SK-N-DZ (cell line): ENCODE results near the gene MBD6.

ENCODE experiments used
- DNase-seq: peaks from one replicate; pipeline ENCODE4 v3.0.0-alpha.2; 2015; ENCODE audit warnings: low spot score

Gene MBD6

DNA sequence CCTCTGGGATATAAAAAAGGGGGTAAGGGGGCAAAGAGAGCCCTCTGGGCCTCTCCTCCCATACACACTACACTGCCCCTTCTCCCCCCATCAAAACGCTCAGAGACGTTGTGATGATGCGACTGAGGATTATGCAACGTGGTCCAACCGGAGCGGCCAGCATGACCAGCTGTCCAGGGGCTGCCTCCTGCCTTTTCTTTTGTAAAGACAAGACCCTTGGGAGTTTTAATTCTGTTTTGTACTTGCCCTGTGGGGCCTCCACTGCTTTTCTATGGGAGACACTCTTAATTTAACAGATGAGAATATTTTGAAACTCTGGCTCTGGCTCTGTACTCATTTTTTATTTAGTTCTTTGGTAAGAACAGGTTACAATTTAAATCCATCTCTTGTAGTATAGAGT, 7.2 kb downstream of the MBD6 start:
- DNase-seq, result no peak

DNA sequence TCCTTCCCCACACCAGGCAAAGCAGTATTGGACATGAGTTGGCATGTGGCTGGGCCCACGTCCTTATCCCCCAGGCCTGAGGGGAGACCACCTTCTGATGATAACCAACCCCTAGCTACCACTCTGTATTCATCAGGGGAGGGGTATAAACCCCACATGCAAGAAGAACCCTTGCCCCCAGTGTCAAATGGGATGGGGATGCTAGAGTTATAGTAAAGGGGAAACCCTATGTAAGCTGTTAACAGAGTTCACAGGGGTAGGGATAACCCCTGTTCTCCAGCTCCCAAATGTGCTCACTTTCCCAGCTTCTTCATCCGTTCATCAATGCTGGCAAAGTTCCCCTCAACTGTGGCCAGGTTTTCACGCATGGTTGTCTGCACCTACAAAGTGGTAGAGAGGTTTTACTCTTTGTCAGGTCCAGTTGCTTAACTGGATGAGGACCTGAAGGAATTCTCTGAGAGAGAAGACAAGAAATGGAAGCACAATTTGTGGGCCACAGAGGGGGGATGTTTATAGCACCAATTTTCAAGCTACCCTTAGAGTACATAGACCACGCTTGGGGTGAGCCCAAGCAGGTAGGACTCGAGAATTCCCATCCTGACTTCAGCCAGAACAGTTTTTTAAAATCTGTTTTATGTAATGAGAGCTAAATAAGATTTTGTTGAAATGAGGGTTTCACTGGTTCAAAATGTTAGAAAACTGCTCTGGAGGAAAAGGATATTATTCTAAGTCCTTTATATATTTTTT, 7.9 kb downstream of the MBD6 start:
- DNase-seq, result no peak

DNA sequence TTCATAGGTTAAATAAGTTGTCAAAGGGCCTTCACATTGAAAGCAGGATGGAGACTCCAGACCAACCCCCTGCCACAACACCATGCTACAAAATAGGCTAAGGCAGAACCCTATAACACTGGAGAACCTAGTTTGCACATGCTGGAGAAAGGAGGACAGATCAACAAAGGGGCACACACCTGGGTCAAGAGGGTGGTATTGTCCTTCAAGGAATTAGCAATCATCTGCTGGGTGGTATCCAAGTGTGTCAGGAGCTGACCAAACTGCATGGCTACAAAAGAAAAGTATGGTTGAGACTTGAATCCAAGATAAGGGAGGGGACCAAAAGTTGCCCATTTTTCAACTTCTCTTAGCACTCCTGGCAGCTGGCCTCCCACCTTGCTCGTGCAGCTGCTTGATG, 9.2 kb downstream of the MBD6 start:
- DNase-seq, result no peak

DNA sequence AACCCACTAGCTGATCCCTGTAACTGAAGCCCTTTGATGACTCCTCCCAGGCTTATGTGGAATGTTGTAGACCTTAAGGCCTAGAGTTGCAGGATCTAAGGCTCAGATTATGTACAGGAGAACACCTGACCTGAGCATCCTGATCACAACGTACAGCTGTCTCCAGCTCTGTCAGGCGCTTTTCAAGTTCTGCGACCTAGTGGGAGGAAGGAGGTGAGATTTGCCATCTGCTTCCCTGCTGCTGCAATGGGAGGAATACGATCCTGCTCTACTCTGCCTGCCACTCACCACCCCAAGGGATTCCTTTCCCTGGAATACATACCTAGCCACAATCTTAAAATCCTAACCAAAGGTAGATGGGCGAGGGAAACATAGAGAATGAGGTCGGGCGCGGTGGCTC, 10.5 kb downstream of the MBD6 start:
- DNase-seq, result no peak

DNA sequence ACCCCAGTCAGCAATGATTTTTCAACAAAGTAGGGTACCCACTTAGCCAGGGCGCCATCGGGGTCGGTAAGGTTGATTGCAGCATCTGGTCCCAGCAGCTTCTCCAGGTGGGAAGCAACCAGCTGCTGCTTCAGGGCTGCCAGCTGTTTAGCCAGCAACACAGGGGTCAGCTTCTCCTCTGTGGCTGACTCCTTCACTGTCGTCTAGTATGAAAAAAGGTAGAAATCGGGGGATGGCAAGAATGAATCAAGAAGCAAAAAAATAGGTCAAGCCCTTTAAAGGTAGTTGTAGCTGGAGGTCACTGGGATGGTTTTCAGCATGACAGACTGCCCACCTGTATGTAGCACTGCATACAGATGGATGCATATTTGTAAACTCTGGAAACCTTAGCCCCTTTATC, 11.6 kb downstream of the MBD6 start:
- no peak for DNase-seq

DNA sequence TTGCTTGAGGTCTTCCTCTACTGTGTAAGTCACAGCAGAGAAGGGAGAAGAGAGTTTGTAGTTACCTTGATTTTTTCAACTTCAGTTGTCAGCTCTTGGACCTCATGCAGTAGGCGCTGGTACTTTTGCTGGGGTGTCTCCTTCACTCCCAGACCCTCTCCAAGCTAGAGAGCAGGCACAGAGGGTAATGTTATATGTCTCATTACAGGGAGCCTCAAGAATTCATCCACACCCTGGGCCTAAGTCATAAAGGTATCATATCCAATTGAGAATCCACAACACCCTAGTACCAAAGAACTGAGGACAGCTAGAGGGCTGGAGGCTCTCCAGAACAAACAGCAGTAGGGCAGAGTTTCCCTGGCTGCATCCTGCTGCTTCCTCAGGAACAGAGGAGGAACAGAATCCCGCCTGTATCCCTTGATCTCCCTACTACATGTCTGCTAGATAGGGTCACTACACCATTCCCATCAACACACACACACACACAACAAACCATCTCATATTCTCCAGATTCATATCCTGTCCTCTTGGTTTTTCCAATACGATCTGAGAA, 12.4 kb downstream of the MBD6 start:
- no peak for DNase-seq

DNA sequence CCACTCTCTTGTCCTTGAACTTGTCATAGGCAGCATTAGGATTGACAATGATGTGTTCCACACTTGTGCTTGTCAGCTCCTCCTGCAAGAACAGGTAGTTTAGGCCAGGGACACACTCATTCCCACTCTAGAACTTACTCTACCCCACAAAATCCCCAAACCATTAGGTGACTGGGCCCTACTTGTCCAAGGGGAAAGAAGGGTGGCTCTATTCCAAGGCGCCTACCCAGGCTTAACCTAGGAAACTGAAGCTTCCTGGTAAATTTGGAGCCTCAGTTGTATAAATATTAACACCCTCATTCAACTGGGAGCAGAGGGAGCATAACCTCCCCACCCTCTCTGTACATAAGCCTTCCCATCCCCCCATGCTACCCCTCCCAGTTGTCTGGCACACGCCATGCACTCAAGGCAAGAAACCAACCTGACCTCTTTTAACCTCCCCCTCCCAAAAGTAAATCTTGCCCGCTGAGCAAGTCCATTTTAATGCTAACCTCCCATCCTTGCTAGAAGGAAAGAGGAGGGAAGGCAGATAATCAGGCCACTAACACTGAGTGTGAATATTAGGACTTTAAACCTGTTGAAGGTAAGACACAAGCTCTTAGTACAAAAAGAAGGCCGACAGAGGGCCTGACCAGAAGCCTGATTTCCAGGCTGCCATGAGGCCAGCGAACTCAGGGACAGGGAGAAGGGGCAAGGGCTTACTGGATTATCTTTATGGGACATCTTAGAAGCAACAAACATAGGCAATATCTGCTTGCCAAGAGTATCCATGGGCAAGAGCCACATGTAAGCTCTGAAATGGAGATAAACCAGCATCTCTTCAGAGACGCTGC, 13.4 kb downstream of the MBD6 start:
- DNase-seq, result no peak

DNA sequence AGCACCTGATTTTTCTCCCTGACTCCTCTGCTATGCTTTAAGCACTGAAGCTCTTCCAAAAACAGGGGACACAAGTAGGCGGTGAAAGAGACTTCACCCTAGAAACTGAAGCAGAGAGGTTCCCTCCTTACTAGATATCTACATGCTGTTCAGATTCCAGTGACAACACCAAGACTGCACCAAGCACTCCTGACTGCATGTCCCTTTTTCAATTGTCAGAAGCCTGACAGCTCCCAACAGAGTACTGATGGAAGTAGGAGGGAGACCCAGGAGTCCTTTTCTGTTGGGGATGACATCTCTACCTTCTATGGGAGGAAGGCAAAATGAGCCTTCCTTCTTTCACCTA, 13.9 kb downstream of the MBD6 start:
- DNase-seq, result no peak

DNA sequence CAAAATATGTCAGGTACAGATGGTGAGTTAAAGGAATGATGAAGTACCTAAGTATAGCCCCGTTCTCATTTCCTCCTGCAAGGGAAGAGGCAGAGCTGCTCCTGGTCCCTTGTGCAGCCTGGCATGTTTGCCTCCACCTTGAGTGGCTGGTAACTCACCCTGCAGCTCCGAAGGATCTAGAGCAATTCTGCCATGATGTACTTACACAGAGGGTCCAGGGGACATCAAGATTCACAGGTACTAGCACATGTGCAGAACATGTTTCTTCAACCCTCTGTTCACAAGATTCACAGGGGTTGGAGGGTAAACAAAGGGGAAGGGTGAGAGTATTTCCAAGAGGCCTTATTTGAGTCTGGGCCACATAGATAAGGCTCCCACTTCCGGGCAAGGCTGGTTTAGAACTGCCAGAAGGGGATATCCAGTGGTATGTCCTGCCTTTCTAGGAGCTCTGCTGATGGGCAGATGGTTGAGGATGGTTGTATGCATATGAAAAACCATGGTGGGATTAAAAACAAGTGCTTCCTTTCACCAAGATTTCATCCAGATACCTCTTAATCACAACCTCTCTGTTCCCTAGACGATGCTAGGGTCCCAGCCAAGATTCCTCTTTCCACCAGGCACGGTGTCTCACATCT, 16.6 kb downstream of the MBD6 start:
- no peak for DNase-seq

DNA sequence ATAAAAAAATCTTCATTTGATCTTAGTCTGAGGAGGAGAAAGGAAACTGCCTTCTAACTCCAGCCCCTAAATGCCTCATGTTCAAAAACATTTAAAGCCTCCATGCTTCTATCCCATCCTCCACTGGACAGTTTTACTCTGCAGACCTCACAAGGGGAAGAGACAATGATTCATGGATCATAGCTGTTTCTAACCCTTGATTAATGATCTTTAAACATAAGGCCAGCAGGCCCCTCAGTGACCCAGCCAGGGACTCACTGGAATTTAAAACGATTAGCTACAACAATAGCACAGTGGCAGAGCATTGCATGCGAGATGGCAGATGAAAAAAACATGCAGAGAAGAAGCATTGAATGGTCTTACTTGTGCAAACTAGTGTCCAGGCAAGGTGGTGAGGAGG, 18.4 kb downstream of the MBD6 start:
- no peak for DNase-seq

DNA sequence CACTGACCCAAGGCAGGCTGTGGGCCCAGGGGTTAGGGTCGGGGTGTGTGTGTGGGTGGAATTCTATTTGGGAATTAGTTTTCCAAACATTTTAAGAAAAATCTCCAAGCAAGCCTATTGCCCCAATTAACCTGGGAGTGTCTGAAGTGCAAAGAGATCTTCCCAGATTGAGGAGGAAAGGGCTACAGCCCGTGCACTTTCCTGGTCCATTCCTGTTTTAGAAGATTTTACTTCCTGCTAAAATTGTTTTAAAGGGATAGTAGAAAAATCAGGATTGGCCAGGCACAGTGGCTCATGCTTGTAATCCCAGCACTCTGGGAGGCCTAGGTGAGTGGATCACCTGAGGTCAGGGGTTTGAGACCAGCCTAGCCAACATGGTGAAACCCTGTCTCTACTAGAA, 19.1 kb downstream of the MBD6 start:
- DNase-seq, result no peak

DNA sequence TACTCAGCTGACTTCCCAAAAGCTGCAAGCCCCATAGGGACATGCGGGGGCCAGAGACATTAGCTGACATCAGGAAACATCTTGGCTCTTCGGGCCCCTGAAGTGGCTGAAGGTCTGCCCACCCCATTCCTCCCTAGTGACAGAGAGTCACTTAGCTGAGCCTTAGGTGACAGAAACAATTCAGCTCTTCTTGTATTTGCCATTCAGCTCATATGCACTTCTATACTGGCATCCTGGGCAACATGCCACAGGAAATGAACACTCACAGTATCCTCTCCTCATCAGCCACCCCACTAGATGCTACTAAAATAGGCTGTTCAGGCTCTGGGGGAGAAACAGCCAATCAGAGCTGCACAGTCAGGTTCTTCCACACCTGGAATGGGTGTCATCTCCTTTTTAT, 21.0 kb downstream of the MBD6 start:
- no peak for DNase-seq

DNA sequence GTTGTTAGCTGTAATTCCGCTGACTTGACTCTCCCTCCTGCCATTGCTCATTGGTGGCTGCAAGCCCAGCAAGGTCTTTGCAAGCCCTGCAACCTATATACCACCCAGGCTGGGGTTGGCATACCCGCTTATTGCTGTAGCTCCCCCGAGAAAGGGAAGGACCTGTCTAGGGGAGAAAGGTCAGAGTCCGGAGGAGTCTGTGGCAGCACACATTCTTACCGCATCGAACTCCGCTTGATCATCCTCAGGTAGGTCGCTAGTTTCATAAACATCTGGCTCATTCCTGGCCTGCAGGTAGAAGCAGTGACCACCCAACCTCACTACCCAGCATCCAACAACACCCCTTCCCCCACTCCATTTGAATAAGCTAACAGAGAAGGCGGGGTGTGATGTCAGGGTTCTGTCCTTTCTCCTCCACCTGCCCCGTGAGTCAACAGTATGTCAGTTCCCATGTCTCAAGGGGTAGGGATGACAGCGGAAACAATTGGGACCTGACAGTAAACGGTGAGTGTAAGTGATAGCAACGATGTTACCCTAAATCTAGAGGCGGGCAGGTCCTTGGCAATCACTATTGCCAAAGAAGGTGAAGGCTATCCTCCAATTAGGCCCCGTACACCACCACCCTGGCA, 23.3 kb downstream of the MBD6 start:
- no peak for DNase-seq

DNA sequence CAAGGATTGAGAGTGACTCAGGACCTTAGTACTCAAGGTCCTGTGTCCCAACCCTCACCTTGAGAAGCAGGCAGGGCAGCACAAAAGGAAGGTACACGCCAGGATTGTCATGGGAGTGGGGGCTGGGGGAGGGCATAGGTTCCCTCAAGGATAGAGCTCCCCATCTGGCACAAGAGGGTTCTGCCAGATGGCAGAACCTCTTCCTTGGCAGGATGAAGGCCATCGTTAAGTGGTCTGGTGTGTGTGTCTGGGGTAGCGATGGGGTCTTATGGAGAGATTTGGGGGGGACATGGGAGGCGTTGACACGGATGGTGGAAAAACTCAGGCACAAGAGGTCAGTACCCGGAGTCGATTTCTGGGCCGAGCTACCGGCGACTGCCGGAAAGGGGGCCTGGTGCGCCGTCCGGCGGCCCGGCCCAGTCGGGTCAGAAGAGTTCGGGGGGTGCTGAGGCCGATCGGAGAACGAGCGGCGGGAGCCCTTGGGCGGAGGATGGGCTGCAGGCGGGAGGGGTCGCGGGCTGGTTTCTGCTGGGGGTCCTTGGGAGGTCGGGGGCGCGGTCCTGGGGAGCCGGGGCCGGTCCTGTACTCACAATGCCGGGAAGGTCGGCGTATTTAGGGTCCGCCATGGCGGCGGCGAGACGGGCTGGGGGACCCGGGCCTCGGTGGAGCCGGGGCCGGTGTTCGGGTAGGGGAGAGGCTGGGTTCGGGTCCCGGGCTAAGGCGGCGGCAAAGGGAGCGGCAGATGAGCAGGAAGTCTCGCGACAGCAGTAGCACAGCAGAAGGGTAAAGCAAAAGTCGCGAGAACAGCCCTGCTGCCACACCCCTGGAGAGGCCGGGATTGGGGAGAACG, 24.0 kb downstream of the MBD6 start, which contains the start of gene DCTN2:
DCTN2 (minus strand) TSS at position 755 of the 850 bp plus-strand sequence; CDS start at position 626, 129 bp downstream.
- DNase-seq, result peak; percentile 98

DNA sequence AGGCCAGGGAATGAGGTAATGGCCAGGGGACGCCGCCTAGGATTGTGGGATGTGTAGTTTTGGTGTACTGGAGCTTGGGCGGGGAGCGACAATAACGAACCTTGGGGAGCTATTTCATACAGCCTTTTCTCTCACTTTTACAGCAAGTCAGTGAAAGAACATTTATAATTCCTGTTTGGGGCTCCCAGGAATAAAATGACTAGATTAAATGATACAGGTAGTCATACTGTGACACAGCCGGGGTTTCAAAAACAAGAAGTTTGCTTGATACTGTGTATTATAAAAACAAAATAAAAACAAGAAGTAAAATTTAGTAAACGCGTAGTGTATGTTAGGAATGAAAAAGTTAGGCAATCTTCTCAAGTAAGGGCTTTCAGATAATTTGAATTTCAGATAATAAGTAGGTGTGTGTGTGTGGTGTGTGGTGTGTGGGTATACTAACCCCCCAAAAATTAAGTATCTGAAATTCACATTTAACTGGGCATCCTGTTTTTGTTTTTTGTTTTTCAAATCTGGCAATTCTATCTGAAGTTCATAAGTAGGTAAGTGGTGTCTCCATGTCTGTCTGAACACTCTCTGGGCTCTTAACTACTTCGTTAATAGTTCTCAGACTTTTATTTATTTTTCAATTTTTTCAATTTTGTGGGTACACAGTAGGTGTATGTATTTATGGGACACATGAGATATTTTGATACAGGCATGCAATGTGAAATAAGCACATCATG, 24.8 kb downstream of the MBD6 start:
- DNase-seq, result no peak

DNA sequence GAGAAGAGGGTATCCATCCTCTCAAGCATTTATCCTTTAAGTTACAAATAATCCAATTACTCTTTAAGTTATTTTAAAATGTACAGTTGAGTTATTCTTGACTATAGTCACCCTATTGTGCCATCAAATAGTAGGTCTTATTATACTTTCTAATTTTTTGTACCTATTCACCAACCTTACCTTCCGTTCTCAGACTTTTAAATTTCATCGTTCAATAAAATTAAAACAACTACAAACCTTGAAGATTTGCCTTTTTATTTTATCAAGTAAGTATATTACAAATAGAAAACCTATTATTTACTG, 25.3 kb downstream of the MBD6 start:
- no peak for DNase-seq

DNA sequence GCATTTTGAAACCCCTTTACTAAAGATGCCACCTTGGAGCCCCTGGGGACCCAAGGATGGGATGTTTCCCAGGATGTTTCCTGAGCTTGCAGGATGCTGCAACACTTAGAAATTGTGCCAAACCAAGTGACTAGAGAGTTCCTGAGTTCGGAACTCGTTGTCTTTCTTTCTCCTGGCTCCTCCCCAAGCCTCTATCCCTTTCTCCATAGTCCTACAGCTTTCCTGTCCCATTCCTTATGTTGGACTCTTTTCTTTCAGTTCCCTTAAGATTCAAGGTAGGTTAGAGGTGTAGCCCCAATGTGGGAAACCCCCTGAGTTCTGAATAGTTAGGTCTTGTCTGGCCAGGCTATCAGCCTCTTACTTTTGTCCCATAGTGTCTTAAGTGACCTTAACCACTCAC, 25.9 kb downstream of the MBD6 start:
- DNase-seq, result no peak

DNA sequence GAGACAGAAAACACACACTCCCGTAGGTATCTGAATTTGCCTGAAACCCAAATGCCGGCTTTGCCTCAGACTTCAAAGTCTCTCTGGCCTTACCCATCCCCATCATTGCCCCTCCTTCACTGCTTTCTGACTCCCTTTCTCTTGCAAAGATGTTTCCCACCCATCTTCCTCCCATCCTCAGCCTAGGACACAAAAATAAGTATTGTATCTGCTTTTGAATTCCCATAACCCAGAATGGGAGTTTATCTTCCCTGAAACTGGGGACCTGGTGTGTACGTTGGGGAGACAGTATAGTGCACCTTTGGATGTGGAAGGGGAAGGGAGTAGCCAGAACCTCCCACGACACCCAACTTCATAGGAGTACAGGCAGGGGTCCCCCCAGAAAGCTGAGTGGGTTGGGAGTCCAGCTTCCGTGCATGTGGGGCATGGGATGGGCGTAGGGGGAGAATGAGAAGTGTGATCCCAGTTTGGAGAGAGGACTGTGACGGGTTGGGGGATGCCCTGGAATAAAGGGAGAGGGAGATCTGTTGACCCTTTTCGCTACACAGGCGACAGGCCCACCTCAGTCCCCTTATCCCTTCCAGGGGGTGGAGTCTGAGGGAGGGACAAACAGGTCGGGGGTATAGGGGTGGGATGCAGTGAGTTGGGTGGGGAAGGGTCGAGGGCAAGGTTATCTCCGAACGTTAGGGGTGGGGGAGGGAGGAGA, 26.7 kb downstream of the MBD6 start:
- no peak for DNase-seq

DNA sequence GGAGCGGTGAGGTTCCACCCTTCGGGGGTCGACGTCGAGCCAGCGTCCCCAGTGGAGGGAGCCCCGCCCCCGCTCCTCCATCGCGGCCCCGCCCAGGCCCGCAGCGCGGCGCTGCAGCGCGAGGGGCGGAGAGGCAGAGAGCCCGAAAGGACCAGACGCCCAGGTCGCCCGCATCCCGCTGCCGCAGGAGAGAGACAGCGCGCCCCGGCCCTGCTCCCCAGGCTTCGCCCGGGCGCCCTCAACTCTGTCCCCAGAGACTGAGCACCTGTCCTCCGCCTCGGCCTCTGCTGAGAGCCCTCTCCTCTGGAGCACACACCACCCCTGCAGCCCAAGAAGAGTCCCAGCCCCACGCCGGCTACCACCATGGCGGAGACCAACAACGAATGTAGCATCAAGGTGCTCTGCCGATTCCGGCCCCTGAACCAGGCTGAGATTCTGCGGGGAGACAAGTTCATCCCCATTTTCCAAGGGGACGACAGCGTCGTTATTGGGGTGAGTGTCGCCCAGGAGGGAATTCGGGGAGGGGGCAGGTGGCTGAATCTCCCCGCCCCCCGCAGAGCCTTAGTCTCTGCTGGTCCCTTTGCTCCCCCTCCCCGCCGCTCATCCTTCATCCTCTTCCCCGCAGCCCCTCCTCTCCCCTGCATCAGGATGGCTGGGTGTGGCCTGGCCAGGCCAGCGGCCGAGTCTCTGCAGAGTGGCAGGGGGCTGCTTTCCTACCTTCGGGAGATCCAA, 27.5 kb downstream of the MBD6 start, which contains the start of gene KIF5A:
KIF5A (plus strand) TSS at position 136 of the 732 bp plus-strand sequence; CDS start at position 364, 228 bp downstream.
- peak; percentile 73 for DNase-seq
